NCI-H2171 (cell line): Measurements from ENCODE around the gene ARHGAP29.

Experiments used
- DNase-seq: peaks from one replicate; lab custom pipeline; 2025; lab: John Stamatoyannopoulos, UW

The ARHGAP29 gene, protein sequence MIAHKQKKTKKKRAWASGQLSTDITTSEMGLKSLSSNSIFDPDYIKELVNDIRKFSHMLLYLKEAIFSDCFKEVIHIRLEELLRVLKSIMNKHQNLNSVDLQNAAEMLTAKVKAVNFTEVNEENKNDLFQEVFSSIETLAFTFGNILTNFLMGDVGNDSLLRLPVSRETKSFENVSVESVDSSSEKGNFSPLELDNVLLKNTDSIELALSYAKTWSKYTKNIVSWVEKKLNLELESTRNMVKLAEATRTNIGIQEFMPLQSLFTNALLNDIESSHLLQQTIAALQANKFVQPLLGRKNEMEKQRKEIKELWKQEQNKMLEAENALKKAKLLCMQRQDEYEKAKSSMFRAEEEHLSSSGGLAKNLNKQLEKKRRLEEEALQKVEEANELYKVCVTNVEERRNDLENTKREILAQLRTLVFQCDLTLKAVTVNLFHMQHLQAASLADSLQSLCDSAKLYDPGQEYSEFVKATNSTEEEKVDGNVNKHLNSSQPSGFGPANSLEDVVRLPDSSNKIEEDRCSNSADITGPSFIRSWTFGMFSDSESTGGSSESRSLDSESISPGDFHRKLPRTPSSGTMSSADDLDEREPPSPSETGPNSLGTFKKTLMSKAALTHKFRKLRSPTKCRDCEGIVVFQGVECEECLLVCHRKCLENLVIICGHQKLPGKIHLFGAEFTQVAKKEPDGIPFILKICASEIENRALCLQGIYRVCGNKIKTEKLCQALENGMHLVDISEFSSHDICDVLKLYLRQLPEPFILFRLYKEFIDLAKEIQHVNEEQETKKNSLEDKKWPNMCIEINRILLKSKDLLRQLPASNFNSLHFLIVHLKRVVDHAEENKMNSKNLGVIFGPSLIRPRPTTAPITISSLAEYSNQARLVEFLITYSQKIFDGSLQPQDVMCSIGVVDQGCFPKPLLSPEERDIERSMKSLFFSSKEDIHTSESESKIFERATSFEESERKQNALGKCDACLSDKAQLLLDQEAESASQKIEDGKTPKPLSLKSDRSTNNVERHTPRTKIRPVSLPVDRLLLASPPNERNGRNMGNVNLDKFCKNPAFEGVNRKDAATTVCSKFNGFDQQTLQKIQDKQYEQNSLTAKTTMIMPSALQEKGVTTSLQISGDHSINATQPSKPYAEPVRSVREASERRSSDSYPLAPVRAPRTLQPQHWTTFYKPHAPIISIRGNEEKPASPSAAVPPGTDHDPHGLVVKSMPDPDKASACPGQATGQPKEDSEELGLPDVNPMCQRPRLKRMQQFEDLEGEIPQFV

DNA sequence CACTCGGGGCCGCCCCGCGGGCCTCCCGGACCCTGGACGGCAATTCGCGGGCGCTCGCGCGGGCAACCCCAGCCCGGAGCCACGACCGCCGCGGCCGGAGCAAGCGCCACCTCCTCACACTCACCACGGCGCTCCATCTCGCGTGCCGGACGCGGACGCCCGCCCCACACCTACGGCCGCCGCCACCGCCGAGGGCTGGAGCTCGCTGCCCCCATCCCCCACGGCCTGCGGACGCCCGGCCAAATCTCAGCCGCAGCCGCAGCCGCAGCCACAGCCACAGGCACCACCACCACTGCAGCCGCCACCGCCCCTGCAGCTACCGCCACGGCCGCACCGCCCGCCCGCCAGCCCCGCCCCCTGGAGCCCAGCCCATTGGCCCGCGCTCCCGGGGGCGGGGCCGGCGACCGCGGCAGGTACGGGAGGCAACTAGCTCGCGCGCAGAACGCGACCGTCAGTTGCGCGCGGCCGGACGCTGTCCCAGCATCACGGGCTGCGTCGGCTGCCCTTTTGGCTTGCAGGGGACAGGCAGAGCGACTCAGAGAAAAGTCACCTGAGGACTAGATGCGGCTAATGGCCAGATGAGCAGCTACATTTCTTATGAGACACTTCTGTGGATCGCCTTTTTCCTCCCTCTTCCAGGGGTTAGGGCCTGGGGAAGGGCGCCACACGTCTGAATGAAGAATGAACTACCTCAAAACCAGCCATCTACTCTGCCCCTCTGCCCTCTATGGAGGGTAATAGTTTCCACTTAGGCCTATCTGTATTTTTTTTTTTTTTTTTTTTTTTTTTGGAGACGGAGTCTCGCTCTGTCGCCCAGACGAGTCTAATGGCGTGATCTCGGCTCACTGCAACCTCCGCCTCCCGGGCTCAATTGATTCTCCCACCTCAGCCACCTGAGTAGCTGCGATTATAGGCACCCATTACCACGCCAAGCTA is at the start of gene ARHGAP29:
Gene ARHGAP29, minus strand, starts transcription at position 294 of the 936 bp plus-strand sequence. CDS start 5,973 bp downstream, outside the sequence.
- peak; percentile 47 for DNase-seq

DNA sequence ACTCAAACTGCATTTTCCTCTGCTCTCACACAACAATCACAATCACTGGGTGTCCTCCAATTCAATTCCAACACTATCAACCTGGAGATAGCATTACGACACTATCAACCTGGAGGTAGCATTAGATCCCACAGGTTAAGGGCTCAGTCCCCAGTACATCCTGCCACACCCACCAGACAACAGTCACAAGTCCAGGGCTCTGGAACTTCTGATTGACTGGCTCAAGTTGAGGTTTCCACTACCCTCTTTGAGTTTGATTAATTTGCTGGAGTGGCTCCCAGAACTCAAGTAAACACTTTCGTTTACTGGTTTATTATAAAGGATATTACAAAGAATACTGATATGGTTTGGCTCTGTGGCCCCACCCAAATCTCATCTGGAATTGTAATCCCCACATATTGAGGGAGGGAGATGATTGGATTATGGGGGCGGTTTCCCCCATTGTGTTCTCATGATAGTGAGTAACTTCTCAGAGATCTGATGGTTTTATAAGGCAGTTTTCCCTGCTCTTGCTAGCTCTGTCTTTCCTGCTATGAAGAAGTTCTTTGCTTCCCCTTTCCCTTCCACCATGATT is 49.6 kb upstream of the ARHGAP29 start:
- DNase-seq: no peak

DNA sequence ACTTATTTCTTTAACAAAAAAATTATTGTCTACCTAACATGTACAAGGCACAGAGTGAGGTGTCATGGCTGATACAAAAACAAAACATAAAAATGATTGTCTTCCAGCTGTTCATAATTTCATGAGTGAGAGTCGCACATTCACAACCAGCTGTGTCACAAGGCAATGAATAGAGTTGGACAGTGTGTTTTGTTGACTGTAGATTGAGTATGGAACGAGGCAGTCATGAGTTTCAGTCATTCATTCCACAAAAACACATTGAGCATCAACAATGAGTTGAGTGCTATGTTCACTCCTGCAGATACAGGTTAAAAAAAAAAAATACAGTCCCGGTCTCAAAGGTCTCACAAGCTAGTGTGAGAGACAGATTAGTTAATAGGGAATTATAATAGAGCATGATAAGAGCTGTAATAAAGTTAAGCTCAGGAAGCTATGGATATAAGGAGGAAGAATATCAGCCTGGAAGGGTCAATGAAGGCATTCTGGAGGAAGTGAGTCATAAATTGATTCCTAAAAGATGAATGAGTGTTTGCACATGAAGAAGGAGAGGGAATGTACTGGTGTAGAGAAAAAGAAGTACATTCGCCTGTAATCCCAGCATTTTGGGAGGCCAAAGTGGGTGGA is 47.8 kb upstream of the ARHGAP29 start:
- no peak for DNase-seq

DNA sequence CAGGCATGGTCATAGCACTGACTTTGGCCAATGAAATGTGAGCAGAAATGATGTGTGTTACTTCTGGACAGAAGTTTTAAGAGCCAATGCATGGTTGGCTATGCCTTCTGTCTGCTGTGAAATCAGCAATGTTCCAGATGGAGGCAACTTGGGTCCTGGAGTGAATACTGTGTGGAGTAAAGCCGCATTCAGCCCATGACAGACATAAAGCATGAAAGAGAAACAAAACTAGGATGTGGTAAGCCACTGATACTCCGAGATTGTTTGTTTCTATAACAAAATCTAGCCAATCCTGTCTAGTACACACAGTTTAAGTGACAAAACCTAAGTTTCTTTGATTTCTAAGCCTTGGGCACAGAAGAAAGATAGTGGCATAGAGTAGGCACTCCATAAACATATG is 47.1 kb upstream of the ARHGAP29 start:
- DNase-seq: no peak

DNA sequence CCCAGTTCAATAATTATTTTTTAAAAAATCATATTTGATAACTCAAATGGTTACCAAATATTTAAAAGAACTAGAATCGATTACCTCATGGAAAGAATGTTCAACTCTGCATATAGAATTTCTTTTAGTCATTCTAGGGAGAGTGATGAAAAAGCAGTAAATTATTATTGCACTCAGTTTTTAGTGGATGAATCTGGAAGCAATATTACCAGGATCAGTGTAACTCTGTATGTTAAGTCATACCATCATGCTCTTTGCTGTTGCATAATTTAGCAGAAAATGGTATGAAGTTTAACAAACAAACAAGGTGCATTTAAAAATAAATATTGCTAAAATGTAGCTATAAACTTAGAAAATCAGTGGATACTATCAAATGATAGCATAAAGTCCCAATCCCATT is 46.1 kb upstream of the ARHGAP29 start:
- DNase-seq: no peak

DNA sequence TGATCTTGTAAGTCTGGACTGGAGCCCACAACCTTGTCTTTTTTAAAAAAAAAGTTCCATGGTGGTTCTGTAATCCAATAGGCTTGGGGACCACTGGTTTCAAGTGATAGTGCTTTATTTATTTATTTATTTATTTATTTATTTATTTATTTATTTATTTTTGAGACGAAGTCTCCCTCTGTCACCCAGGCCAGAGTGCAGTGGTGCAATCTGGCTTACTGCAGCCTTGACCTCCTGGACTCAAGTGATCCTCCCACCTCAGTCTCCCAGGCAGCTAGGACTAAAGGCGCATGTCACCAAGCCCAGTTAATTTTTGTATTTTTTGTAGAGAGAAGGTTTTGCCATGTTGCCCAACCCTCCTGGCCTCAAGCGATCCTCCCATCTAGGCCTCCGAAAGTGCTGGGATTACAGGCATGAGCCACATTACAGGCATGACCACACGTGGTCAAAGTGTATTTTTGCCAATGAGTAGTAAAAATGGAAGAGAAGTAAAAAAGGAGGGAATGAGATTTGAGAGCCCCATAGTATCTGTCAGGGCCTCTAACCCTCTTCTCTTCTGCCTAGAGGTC is 44.8 kb upstream of the ARHGAP29 start:
- DNase-seq: no peak

DNA sequence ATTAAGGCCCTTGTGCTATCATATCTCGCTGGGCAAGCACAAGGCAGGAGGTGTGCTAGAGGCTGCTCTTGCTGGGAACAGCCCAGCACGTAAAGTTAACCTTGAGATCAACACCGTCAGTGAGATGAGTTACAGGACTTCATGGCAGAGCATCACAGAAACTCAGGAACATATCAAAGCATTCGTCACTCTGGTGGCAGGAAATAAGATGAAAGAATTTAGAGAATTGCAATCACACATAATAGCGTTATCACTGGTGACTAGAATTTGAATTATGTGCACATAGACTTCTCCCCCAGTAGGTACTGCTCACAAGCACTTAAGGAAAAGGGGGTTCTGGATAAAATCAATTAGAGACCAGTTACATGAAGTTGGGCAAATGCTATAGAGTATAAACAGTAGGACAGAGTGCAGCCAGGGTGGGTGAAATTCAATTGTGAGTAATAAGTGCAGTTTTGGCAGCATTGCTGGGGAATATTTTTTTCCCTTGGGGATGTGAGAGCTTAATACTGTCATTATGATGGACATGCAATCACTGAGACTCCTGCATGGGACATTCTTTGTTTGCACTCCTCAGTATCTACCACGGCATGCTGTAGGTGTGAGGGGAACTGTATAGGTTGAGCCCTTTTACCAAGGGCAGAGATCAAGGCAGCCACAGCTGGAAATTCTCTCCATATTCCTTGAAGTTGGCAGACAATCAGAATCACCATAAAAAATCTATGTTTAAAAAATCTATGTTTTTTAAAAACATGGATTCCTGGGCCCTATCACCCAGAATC is 44.2 kb upstream of the ARHGAP29 start:
- DNase-seq: no peak

DNA sequence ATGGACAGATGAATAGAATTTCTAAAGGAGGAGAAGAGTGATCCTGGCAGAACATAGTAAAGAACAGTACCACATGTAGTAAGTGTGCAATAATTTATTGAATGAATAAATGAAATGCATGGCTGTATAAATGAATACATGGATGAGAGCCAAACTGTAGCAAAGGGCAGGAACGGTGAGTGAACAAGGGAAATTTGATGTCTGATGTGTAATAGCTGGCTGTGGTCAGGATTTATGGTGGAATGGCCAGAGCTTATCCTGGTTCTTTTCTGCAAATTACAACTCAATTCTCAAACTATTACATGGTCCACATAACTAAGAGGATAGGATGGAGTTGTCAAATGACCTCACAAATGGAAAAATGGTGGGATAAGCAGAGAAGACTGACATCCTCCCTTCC is 43.2 kb upstream of the ARHGAP29 start:
- DNase-seq: no peak

DNA sequence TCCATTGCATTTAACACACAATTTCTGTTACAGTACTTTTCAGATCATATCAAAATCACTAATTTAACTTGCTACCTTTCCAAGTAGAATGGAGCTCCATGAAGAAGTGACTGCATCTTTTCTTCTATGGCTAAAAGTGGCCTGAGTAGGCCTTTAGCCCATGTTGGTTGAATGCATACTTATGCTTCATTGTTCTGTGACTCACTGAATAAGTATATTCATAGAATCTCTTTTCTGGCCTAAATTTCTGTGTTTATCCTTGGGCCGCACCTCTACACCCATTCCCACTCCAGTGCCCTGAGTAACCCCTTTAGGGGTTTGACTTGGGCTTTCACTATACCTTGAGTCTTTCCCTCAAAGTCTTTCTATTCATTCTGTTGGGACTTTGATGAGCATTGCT is 42.1 kb upstream of the ARHGAP29 start:
- no peak for DNase-seq

DNA sequence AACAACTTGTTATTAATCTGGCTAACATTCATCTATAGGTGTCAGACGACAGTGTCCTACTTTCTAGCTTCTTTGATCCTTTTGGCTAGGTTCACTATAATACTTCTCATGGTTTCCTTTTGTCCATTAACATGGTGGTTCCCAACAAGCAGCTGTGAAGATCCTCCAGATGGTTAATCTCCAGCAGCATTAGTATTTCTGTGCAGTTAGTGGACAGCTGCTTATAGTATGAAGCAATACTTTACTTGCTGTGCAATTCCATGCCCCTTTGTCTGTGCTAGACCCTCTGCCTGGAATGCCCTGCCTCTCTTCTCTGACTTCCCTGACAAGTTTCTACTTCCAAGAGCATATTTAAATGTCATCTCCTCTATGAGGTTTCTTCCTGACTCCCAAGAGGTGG is 41.7 kb upstream of the ARHGAP29 start:
- DNase-seq: no peak

DNA sequence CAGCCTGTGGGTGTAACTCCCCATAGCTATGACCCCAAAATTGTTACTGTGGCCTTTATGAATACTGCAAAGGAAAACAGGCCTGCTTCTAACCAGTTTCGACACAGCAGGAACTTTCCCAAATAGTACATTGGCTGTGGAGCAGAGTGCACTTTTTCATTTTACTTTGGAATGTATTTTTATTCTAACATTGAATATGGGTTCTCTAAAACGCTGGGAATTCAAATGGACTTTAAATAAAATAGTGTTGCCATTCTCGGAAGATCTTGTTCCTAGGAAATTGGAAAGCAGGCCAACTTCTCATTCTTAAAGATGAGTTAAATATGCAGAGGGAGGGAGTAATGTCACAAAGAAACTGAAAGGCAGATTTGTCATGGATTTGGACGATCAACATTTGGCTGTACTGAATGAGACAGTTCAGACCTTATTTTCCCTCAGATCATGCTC is 39.6 kb upstream of the ARHGAP29 start:
- DNase-seq: no peak

DNA sequence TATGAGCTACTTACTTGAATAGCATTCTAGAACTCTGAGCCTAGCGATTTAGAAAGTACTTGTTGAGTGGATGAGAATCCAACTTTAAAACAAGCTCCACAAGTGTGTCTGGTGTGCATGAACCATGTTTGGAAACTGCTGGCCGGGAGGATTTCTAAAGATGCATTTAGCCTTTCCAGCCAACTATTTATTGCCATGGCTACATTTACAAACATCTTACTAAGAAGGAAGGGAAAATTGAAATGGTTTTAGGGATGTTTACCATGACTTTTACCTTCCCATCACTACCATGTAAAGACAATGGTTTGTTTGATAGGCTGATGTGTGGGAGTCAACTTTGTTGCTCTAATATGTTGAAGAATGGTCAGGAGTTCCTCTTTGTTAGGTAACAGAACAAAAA is 37.7 kb upstream of the ARHGAP29 start:
- DNase-seq: no peak

DNA sequence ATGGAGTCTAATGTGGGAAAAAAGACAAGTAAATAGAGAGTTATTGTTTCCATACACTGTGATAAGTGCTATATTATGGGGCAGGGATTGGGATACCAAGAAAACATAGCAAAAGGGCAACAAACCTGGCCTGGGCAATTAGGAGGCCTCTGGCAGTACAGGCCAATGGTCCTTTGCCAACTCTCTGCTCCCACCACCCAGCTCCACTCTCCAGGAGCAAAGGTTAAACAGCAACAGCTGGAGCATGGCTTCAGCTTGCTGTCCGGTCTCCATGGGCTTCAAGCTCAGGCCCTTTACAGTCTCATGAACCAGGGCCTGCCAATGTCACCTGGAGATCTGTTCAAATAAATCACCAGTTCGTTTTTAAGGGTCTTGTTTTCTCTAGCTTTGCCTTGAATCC is 37.2 kb upstream of the ARHGAP29 start:
- no peak for DNase-seq

DNA sequence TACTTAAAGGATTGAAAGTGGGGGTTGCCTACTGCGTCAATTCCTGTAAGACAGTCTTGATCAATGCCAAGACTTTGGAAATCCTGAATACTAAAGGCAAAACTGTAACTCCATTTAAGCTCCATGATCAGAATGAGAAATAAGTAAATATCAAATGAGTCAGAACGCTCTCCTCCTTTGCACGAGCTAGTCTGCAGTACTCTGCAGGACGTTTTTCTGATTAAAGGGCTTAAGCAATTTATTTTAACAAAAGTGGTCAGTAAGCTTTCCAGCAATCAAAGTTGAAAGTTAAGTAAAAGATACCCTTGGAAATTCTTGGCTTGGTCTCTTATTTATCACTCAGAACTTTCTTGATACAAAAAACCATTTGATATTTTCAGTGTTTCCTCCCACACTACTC is 35.7 kb upstream of the ARHGAP29 start:
- no peak for DNase-seq

DNA sequence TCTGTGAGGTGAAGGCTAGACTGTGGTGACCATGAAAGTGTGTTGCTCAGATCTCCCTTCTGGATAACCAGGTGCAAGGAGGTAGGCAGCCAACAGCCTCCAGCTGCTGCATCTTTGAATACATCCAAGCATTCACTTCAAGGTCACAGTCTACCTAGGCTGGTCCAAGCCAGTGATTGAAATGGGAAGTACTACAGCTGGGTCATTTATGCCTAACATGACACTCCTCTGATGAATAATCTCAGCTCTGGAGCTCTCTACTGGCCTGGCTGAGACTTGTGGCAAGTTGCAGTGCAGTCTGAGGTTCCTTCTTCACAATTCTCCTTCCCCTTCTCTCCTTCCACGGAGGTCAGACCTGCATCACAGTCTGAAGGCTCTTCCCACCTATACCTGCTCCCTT is 35.0 kb upstream of the ARHGAP29 start:
- DNase-seq: no peak

DNA sequence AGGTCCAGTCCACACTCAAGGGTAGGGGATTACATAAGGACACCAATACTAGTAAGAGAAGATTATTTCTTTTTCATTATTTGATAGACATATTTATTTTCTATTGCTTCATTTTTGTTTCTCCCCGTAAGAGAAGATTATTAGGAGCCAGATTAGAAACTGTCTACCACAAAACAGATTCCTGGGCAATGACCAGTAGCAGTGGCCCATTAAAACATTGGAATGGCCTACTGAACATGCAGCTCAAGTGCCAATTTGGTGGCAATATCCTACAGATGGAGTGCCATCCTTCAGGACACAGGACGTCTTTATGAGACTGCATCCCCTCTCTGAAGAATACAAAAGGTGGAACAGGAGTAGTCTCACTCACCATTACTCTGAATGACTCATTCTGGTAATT is 34.0 kb upstream of the ARHGAP29 start:
- no peak for DNase-seq

DNA sequence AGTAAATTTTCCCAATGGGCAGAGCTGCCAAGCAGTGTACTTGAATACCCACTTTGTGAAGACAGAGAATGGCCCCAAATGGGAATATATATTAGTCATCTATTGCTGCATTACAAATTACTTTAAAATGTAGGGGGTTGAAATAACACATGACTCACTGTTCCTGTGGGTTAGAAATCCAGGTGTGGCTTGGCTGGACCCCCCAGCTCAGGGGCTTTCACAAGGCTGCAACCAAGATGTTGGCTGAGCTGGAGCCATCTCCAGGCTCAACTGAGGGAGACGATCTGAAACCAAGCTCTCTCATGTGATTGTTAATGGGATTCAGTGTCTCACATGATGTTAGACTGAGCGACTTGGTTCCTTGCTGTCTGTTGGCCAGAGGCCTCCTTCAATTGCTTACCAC is 33.4 kb upstream of the ARHGAP29 start:
- DNase-seq: no peak

DNA sequence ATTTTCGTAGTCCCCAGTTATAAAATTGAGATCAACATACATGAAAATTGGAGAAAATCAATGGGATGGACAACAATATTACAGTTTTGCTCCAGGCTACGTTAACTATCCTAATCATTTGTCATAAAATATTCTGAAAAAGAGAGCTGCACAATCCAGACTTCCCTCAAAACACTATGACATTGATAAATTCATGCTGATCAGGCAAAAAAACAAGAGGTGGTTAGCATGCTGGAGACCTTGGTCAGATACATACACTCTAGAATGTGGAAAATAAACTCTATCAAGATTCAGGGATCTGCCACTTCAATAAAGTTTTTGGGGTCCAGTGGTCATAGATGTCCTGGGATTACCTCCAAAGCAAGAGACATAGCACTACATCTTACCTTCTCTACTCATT is 32.5 kb upstream of the ARHGAP29 start:
- no peak for DNase-seq

DNA sequence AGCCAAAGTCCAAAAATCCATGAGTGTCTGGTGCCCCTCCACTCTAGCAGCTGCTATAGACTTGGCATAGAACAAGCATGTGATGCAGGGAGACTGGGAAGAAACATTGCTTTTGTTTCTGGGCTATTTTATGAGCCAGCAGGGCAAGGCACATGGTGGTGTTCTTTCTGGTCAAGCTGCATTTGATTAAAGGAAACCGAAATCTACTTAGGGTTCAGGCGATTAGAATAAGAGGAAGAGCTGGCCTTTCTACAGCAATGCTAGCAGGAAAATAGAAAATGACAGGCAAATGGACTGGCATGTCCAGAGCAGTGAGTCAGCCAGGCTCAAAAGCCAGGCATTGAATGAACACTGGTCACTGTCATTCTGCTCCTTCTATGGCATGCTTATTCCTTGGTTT is 28.5 kb upstream of the ARHGAP29 start:
- no peak for DNase-seq
